Right lung (tissue), 5 donors: ENCODE data around the gene OR2V1. TPM values are rescaled to one million over a fixed set of nuclear protein-coding genes. Genes with fewer than 3 reads are reported as not detected.
"Not testable (repeated sequence)": the region's sequence is repeated elsewhere in the genome, so short reads cannot be mapped to it uniquely, and the experiment has no call there.

Experiments
- DNase-seq, 2 donors: peaks; one replicate each; pipeline ENCODE4 v3.0.0-alpha.2; 2013
- polyA plus RNA-seq, 5 donors: library from polyadenylated mRNA; unstranded; fragments of 120-200 nt; gene quantifications; one replicate each; pipeline versions ENCODE4 v1.2.1 to v1.2.3, GENCODE V29; 2013; ENCODE audit warnings: inconsistent platforms in 1 of 5, low replicate concordance in 1 of 5; ENCODE audit not compliant: insufficient read length in 5 of 5, insufficient read depth in 1 of 5

Gene OR2V1
- polyA plus RNA-seq, 5 donors, result not detected

DNA sequence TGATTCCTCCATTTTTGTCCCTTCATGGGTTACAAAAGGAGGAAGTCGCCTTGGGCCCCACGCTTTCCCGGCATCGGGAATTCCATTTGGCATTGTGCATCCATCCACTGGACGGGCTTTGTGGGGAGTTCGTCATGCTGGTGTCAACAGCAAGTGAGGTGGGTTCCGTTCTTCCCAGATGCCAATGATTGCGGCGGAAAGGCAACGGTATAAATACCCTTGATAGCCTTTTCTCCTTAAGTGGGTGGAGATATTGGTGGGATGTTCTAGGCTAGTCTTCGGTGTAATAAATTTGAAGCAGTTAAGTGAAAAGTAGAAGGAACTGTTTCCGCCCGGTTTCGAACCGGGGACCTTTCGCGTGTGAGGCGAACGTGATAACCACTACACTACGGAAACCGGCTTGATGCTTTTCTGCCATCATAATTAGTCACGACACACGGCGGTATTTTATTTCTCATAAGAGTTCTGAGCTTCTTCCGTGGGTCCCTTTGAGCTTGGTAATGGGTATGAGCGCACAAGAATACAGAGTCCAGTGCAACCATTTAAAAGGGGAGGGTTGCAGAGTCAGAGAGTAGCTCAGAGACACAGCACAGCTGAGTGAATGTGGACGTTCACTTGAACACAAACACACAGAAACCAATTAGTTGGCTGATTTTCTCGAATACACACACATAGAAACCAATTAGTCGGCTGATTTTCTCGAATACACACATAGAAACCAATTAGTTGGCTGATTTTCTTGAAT lies 28.9 kb downstream of the OR2V1 start:
- DNase-seq, result not testable (repeated sequence)

DNA sequence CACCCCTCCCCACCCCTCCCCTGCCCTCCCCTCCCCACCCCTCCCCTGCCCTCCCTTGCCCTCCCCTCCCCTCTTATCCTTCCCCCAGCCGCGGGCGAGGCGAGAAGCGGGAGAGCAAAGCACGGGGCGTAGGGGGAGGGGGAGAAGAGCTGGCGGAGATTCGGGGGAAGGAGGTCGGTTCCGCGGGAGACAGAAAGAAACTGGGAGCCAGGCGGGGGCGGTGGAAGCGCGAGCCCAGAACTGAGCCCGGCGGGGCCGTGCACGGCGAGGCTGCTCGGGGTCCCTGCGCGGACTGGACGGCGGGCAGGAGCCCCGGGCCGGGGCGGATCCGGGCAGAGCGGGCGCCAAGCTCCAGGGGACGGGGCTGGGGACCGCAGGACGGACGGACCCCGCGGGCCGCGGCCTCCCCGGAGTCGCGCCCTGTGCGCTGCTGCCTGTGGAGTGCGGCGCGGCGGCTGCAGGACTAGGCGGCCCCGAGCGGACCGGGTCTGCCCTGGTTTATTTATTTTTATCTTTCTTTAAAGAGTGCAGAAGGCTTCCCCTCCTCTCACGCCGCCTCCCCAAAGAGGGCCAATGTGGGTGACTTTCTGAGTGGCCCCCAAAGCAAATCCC lies 29.8 kb downstream of the OR2V1 start:
- DNase-seq, result not testable (repeated sequence)

DNA sequence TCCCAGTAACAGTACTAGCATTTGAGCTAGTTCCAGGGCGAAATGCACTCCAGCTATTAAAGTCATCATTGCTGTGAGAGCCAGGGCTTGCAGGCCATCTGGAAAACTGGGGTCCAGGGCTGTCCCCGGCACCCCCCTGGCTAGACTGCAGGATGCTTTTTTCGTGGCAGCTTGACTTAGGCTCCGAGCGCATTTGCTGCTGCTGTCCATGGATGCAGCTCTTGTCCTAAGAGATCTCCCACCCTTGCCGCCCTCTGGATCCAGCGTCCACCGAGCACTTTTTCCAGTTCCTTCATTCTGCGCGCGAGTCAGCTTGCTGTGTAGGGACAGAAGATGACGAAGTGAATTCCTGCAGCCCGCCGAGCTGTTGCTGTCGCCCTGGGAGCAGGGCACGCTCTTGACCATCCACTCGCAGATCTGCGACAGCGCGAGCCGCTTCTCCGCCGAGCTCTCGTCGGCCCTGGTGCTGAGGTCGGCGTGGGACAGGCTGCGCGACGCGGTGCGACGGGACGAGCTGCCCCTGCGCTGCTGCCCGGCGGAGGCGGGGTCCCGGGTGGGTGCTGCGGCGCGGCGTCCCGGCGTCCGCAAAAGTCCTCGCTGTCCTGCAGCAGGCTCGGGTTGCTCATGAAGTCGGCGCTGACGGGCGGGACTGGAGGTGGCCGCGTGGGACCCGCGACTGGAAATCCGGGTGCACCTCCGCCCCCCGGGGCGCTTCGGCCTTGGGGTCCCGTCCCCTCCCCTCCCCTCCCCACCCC lies 30.7 kb downstream of the OR2V1 start:
- no peak for DNase-seq

DNA sequence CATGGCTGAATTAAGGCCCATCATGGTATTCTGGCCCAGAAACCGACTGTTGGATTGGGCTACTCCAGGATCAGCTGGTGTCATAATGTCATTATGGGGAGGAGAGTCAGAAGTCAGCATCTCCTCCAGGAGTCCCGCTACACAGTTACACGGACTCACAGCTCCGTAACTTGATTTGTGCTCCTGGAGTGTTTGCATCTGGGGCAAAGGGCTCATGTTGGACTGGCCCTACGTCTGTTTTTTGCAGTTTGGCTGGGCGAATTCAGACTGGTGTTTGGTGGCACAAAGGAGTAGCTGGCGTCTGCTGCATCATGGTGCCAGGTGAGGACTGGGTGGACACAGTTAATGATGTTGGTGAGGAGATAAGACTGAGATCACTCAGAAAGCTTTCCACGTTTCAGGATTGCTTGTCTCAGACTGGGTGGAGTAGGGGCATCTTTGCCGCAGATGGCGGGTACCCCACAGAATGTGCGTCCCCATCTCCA lies 31.3 kb downstream of the OR2V1 start:
- no peak for DNase-seq

DNA sequence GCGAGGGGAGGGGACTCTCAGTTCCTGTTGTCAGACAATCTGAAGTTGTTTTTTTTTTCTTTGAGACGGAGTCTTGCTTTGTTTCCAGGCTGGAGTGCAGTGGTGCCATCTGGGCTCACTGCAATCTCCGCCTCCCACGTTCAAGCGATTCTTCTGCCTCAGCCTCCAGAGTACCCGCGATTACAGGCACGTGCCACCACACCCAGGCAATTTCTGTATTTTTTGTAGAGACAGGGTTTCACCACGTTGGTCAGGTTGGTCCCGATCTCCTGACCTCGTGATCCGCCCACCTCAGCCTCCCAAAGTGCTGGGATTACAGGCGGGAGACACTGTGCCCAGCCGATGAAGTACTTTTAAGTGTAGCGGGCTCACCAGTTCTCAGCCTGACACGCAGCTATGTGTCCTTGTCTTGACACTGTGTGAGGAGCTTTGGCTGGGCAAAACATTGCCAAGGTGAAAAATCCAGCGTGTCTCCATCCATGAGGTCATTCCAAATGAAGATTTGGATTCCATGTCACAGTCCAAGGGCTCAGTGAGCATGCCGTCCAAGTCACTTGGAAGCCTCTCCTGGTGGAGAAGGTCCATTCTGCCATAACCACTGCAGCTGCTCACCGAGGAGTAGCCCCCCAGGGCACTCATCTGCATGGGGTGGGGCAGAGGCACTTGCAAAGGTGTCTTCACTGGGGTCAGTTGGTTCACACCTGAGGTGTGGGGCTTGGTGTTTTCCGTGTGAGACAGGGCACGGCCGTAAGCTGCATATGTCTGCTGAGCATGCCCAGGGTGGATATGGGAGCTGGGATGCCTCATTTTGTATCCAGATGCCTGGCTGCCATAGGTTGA lies 32.0 kb downstream of the OR2V1 start:
- DNase-seq, result no peak

DNA sequence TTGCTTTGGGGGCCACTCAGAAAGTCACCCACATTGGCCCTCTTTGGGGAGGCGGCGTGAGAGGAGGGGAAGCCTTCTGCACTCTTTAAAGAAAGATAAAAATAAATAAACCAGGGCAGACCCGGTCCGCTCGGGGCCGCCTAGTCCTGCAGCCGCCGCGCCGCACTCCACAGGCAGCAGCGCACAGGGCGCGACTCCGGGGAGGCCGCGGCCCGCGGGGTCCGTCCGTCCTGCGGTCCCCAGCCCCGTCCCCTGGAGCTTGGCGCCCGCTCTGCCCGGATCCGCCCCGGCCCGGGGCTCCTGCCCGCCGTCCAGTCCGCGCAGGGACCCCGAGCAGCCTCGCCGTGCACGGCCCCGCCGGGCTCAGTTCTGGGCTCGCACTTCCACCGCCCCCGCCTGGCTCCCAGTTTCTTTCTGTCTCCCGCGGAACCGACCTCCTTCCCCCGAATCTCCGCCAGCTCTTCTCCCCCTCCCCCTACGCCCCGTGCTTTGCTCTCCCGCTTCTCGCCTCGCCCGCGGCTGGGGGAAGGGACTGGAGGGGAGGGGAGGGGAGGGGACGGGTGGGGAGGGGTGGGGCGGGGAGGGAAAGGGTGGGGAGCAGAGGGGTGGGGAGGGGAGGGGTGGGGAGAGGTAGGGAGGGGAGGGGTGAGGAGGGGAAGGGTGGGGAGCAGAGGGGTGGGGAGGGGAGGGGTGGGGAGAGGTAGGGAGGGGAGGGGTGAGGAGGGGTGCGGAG lies 33.0 kb downstream of the OR2V1 start:
- not testable (repeated sequence) for DNase-seq

DNA sequence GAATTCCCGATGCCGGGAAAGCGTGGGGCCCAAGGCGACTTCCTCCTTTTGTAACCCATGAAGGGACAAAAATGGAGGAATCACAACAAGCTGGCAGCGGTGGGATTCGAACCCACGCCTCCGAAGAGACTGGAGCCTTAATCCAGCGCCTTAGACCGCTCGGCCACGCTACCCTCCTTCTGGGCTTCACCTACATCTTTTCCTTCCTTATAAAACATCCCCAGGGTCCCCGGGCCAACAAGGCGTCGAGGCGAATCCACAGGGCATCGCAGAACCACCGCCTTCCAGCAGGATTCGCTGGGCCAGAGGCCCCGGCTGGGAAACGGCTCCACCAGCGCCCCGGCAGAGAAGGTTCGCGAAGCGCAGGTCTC lies 33.6 kb downstream of the OR2V1 start:
- not testable (repeated sequence) for DNase-seq

DNA sequence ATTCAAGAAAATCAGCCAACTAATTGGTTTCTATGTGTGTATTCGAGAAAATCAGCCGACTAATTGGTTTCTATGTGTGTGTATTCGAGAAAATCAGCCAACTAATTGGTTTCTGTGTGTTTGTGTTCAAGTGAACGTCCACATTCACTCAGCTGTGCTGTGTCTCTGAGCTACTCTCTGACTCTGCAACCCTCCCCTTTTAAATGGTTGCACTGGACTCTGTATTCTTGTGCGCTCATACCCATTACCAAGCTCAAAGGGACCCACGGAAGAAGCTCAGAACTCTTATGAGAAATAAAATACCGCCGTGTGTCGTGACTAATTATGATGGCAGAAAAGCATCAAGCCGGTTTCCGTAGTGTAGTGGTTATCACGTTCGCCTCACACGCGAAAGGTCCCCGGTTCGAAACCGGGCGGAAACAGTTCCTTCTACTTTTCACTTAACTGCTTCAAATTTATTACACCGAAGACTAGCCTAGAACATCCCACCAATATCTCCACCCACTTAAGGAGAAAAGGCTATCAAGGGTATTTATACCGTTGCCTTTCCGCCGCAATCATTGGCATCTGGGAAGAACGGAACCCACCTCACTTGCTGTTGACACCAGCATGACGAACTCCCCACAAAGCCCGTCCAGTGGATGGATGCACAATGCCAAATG lies 34.1 kb downstream of the OR2V1 start:
- not testable (repeated sequence) for DNase-seq

DNA sequence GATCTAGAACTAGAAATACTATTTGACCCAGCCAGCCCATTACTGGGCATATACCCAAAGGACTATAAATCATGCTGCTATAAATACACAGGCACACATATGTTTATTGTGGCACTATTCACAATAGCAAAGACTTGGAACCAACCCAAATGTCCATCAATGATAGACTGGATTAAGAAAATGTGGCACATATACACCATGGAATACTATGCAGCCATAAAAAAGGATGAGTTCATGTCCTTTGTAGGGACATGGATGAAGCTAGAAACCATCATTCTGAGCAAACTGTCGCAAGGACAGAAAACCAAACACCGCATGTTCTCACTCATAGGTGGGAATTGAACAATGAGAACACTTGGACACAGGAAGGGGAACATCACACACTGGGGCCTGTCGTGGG lies 35.8 kb downstream of the OR2V1 start:
- DNase-seq, result not testable (repeated sequence)

DNA sequence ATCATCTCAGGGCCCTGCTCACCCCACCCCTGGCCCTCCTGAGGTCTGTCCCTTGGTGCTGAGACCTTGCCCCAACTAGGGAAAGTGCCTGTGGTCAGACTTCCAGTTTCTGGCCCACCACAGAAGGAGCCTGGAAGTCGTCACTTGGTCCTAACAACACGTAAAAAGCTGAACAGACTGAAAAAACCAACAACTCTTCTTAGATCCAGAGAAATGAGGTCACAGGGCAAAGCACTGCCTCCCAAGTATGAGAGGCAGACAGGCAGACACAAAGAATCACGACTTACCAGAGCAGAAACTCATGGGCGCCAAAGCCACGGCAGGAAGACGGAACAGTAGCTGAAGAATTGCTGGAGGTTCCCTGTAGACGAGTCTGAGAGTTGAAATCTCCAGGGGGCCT lies 38.5 kb downstream of the OR2V1 start:
- no peak for DNase-seq

DNA sequence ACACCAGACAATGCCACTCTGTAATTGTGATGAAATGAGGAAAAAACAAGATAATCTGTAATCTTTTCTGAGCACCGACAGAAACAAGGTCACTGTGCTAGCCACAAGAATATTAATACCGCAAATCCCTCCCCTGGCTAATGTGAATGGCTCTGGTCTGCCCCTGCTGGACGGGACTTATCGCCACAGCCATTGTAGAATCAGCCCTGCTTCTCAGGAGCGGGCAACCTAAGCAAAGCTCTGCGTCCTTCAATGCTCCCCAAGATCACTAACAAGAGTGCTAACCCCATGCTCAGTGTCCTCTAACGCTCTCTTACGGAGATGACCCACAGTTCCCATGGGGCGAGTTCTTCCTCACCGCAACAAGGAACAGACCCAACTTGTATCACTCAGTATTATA lies 42.7 kb downstream of the OR2V1 start:
- no peak for DNase-seq

DNA sequence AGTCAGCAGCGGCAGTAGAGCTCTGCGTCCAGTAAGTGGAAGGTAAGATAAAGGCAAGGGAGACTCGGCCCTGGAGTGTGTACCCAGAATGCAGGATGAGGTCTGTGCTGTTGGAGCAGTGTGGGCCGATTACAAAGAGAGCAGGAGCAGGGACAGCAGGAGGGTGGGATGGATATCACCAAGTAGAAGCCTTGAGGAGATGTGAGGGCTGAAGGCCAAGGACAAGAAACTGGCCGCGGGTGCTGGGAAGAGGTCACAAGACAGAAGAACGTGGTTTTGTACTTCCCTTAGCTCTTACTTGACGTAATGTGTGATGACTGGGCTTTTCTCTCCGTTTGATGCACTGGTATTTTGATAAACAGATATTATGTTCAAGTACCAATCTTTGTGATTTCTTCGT lies 43.7 kb downstream of the OR2V1 start:
- DNase-seq, result no peak

DNA sequence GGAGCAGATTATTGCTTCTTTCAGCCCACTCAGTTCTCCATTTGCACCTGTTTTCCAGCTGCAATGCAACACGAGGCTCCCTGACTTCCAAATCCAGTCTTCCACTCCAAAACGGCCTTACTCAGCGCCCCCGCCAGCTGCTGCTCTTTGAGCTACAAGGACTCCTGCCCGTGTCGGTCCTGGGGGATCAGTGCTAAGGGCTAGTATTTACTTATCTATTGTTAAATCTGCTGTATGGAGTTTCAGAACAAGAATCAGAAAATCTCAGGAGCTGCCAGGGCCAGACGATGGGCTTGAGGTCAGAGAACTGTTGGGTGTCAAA lies 44.1 kb downstream of the OR2V1 start:
- DNase-seq, result no peak

DNA sequence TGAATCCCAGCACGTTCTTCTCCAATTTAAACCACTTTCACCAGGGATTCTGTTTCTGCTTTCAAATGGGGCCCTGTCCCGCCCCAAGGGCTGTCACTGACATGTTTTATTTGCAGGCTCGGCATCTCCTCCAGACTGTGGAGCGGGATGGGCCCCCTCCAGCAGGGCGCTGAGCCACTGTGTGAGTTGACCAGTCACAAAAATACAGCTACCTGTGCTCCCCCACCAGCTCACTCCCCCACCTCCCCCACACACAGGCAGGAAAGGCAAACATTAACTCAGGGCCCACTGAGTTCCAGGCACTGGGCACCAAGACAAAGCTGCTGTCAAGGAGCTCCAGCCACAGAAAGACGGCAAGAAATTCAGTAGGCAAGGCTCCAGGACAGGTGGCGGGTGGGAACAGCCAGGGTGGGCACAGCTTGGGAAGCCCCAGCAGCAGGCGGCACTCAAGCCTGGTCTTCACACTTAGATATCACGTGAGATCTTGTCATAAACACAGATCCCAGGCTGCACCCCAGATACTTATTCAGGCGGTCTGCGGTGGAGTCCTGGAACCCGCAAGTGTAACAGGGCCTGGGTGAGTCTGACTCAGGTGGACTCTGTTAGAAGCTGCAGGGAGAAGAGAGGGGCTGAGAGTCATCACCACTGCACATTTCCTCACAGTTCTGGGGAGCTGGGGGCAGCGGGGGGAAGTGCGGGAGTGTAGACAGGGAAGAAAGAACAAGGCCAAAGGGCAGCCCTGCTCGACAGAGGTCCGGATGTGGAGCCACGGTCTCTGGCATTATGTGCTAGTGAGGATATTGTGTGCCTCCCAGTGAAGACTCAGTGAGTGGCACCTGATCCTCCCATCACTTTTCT lies 44.7 kb downstream of the OR2V1 start:
- no peak for DNase-seq

DNA sequence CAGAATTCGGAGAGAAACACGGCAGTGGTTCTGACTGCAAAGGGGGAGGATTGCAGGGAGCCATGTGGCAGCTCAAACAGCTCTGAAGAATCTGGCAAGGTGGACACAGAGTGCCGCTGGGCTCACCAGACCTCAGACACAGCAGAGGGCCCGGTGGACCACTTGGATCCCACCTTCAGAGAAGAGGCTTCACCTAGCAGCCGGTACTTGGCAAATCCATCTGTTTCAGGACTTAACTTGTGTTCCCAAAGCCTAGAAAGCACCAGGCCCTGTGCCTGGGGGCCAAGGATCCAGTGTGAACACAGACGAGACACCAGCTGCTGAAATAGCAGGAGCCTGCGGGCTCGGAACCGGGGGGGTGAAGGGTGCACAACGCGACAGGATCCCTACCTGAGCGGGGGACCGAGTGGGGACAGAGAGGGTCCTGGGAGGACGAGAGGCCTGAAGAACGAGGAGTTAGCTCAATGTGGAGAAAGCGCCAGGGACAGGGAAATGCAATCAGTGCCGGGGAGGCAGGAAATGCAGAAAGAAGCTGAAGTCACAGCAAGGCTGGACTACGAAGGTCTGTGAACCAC lies 46.3 kb downstream of the OR2V1 start:
- DNase-seq, result no peak

DNA sequence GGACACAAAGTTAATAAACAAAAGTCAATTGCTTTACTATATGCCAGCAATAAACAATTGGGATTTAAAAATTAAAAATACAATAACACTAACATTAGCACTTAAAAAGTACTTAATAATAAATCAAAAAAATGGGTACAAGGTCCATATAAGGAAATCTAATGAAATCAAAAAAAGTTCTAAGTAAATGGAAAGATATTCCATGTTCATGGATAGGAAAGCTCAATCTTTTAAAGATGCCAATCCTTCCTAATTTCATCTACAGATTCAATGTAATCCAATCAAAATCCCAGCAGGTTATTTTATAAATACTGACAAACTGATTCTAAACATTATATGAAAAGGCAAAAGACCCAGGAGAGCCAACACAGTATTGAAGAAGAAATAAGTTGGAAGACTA lies 49.0 kb downstream of the OR2V1 start:
- no peak for DNase-seq

DNA sequence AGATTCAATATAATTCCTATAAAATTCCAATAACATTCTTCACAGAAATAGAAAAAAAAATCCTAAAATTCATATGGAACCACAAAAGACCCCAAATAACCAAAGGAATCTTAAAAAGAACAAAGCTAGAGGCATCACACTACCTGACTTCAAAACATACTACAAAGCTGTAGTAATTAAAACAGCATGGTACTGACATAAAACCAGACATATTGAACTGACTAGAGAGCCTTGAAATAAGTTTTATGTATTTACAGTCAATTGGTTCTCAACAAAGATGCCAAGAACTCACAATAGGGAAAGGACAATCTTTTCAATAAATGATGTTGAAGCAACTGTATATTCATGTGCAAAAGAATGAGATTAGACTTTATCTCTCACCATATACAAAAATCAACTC lies 54.0 kb downstream of the OR2V1 start:
- no peak for DNase-seq
